GM12891 (cell line): ENCODE results near the gene PRLR.

ENCODE experiments used
- PAX5 ChIP-seq: IDR thresholded peaks from 2 replicates; pipeline ENCODE4 v1.6.1; 2011; ENCODE audit warnings: low read length, moderate library complexity, mild to moderate bottlenecking; ENCODE audit not compliant: insufficient read depth, severe bottlenecking
- POLR2A ChIP-seq: IDR thresholded peaks from 2 replicates; pipeline ENCODE4 v1.6.1; 2011; ENCODE audit warnings: low read depth, low read length, control low read depth
- POLR2AphosphoS5 ChIP-seq: IDR thresholded peaks from 2 replicates; pipeline ENCODE4 v1.6.1; 2011; ENCODE audit warnings: low read depth, low read length, control low read depth
- POU2F2 ChIP-seq: IDR thresholded peaks from 2 replicates; pipeline ENCODE4 v1.6.1; 2011; ENCODE audit warnings: low read depth, mild to moderate bottlenecking, control low read depth, low read length, moderate library complexity
- SPI1 ChIP-seq: IDR thresholded peaks from 2 replicates; pipeline ENCODE4 v1.6.1; 2011; ENCODE audit warnings: low read depth, low read length, control low read depth
- TAF1 ChIP-seq: IDR thresholded peaks from 2 replicates; pipeline ENCODE4 v1.6.1; 2011; ENCODE audit warnings: low read depth, low read length, control low read depth

DNA sequence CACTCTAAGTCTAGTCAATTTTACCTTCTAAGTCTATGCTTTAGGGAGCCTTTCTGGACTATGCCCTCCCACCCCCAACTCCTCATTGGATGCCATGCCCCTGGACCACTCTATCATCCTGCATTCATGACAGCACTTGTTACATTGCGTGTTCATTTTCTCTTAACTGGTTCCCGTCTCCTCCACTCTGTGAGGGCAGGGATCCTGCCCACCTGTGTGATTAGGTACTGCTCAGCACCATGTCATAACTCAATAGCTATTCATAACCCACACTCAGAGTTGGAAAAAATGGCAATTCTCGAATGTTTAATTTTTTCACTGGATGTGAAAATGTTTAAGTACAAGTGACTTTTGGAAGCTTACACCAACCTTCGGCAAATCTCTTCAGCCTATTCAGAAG lies 88.5 kb downstream of the PRLR start:
- TF ChIP-seq POLR2AphosphoS5 (no peak), POLR2A (no peak), PAX5 (no peak), TAF1 (no peak), SPI1 (no peak), POU2F2 (no peak)
